HepG2 (cell line): ENCODE measurements around the gene SLC38A3. TPM values are rescaled to one million over a fixed set of nuclear protein-coding genes. Genes with fewer than 3 reads are reported as not detected.

ENCODE experiments used
- ATAC-seq: fragments of 200-7000 bp; cut with Tn5 transposase; 3 replicates; pipeline ENCODE4 v1.9.1; 2020; ENCODE audit warnings: mild to moderate bottlenecking, moderate library complexity
- BruUV-seq: library from RNA; stranded (reverse); fragments of 400-500 nt; replicated peaks from 2 replicates; lab custom pipeline; 2021; lab: Mats Ljungman, UMichigan
- CTCF ChIA-PET: fragments of 300-600 bp; formaldehyde crosslinking; extraction: SDS; loops from one replicate; lab custom pipeline; 2021; ENCODE audit warnings: low total read pairs, inconsistent platforms, low intra/inter-chr PET ratio; lab: Yijun Ruan, JAX
- POLR2A ChIA-PET: fragments of 350-600 bp; sonication (Branson Sonifier 250); formaldehyde crosslinking; loops from one replicate; lab custom pipeline; 2020; ENCODE audit warnings: antibody characterized with exemption, inconsistent platforms; lab: Yijun Ruan, JAX
- DNase-seq: peaks from one replicate; pipeline ENCODE4 v3.0.0-alpha.2; 2015; ENCODE audit warnings: low spot score
- FAIRE-seq: peaks from 3 replicates; lab custom pipeline; 2011; peaks lifted over from hg19 to GRCh38; lab: Jason Lieb, UNC
- H2AFZ ChIP-seq: one replicate; pipeline ENCODE4 v1.6.1; 2011; ENCODE audit warnings: low read length, inconsistent platforms
- H3K27ac ChIP-seq: fragments of 300-600 bp; 3 replicates; pipeline ENCODE4 v1.8.0; 2011; ENCODE audit warnings: mixed run types, mild to moderate bottlenecking, mixed read lengths, low read length, inconsistent platforms; ENCODE audit not compliant: insufficient read depth; ENCODE audit errors: extremely low read length
- H3K27me3 ChIP-seq, 2 experiments: fragments of 200-600 bp in 1 of 2; 2 replicates in 1 of 2; 3 replicates in 1 of 2; pipeline versions ENCODE4 v1.6.0 to v1.8.0; 2011; ENCODE audit warnings: low read length in 2 of 2, mild to moderate bottlenecking in 2 of 2, moderate library complexity in 2 of 2, inconsistent platforms in 1 of 2; ENCODE audit not compliant: insufficient read depth in 2 of 2, control insufficient read depth in 1 of 2
- H3K36me3 ChIP-seq, 2 experiments: fragments of 200-600 bp in 1 of 2; replicated peaks in 1 of 2; 2 replicates in 1 of 2; 3 replicates in 1 of 2; pipeline versions ENCODE4 v1.5.1 to v1.8.0; 2011; ENCODE audit warnings: low read length in 2 of 2, inconsistent platforms in 1 of 2; ENCODE audit not compliant: insufficient read depth in 2 of 2, control insufficient read depth in 1 of 2
- H3K4me1 ChIP-seq: 2 replicates; pipeline ENCODE4 v1.5.1; 2012; ENCODE audit warnings: low read length, inconsistent platforms; ENCODE audit not compliant: insufficient read depth
- H3K4me2 ChIP-seq: 2 replicates; pipeline ENCODE4 v1.6.0; 2011; ENCODE audit warnings: low read depth, low read length, inconsistent platforms
- H3K4me3 ChIP-seq, 3 experiments: fragments of 200-600 bp in 1 of 3; sonication (generic), shearing (Covaris generic) in 1 of 3; replicated peaks in 1 of 3; 2 replicates each; pipeline ENCODE4 v1.5.1; 2011 to 2016; ENCODE audit warnings: low read length in 3 of 3, inconsistent platforms in 2 of 3, low read depth in 2 of 3, mild to moderate bottlenecking in 2 of 3, control low read depth in 1 of 3, mixed read lengths in 1 of 3; ENCODE audit not compliant: insufficient read depth in 1 of 3
- H3K79me2 ChIP-seq: one replicate; pipeline ENCODE4 v1.6.1; 2011; ENCODE audit warnings: low read length, inconsistent platforms; ENCODE audit not compliant: insufficient read depth
- H3K9ac ChIP-seq: 2 replicates; pipeline ENCODE4 v1.6.0; 2011; ENCODE audit warnings: mild to moderate bottlenecking, low read depth, low read length, inconsistent platforms; ENCODE audit not compliant: insufficient read depth
- H3K9me3 ChIP-seq: 2 replicates; pipeline ENCODE4 v1.5.1; 2012; ENCODE audit warnings: mild to moderate bottlenecking, low read length
- H4K20me1 ChIP-seq: 2 replicates; pipeline ENCODE4 v1.6.0; 2011; ENCODE audit warnings: inconsistent platforms, mild to moderate bottlenecking, low read length, moderate library complexity; ENCODE audit not compliant: insufficient read depth
- AGO2 ChIP-seq: fragments of 200-400 bp; formaldehyde crosslinking; optimal IDR thresholded peaks from 2 replicates; pipeline ENCODE3; 2017; ENCODE audit warnings: mild to moderate bottlenecking, low read depth, low read length, moderate library complexity
- KMT2B ChIP-seq: IDR thresholded peaks from 2 replicates; pipeline ENCODE4 v1.6.1; 2016; ENCODE audit warnings: missing genetic modification reagents, missing compliant biosample characterization
- PHF20 ChIP-seq: sonication (generic); formaldehyde crosslinking; IDR thresholded peaks from 2 replicates; pipeline ENCODE4 v1.5.0; 2020; ENCODE audit warnings: mild to moderate bottlenecking, missing genetic modification reagents
- RBFOX2 ChIP-seq: fragments of 200-400 bp; formaldehyde crosslinking; IDR thresholded peaks from 2 replicates; pipeline ENCODE4 v1.6.1; 2017; ENCODE audit warnings: low read depth, mild to moderate bottlenecking, low read length
- ZNF292 ChIP-seq: sonication (generic); formaldehyde crosslinking; IDR thresholded peaks from 2 replicates; pipeline ENCODE4 v1.8.1; 2022; ENCODE audit warnings: mild to moderate bottlenecking, low read depth, missing genetic modification reagents, borderline replicate concordance
- ZNF501 ChIP-seq: sonication (generic); formaldehyde crosslinking; IDR thresholded peaks from 2 replicates; pipeline ENCODE4 v1.5.1; 2020; ENCODE audit warnings: mild to moderate bottlenecking, moderate library complexity, missing genetic modification reagents
- WGBS: methylation state at CpG from one replicate; pipeline ENCODE4 v1.1.6; 2017; ENCODE audit warnings: low lambda C conversion rate; 5-methylcytosine and 5-hydroxymethylcytosine counted together
- in situ Hi-C: cut with HindIII; loops from 2 replicates; pipeline ENCODE4 v1.10.0; 2017; ENCODE audit warnings: low pct_unique_long_range_greater_than_20kb; ENCODE audit not compliant: extremely low pct_ligation_motif_present
- intact Hi-C: fragments of 100-400 bp; cut with micrococcal nuclease; formaldehyde crosslinking; loops from one replicate; pipeline ENCODE4 v1.10.0; 2022; ENCODE audit not compliant: unreplicated experiment
- polyA plus RNA-seq, 8 experiments: library from polyadenylated mRNA; depleted of rRNA in 3 of 8; stranded (reverse) in 7 of 8; unstranded in 1 of 8; fragments of >200 nt; fragmentation: Illumina TruSeq in 4 of 8; extraction: Trizol in 4 of 8; gene quantifications; 2 replicates each; pipeline versions ENCODE4 v1.2.1 to v1.2.3, GENCODE V29; 2011 to 2016; ENCODE audit warnings: low read depth in 4 of 8, missing spikeins in 1 of 8, mixed read lengths in 1 of 8; ENCODE audit not compliant: insufficient read depth in 1 of 8
- total RNA-seq, 5 experiments: library from RNA; depleted of rRNA; stranded (reverse); fragments of >200 nt; fragmentation: Illumina TruSeq; extraction: Trizol; gene quantifications; 2 replicates each; pipeline ENCODE4 v1.2.3, GENCODE V29; 2016; ENCODE audit warnings: low read depth in 1 of 5
- TF ChIP-seq, protein P1 (sequence below): sonication (generic); formaldehyde crosslinking; IDR thresholded peaks from 2 replicates; pipeline ENCODE4 v1.4.0; 2020; ENCODE audit warnings: missing genetic modification reagents, mild to moderate bottlenecking, borderline replicate concordance
- TF ChIP-seq, protein P2 (sequence below): sonication (generic); formaldehyde crosslinking; IDR thresholded peaks from 2 replicates; pipeline ENCODE4 v1.5.1; 2020; ENCODE audit warnings: missing genetic modification reagents, mild to moderate bottlenecking, borderline replicate concordance
- TF ChIP-seq, protein P3 (sequence below): sonication (generic); formaldehyde crosslinking; conservative IDR thresholded peaks from 2 replicates; pipeline ENCODE4 v1.4.0; 2020; ENCODE audit warnings: missing genetic modification reagents

Gene SLC38A3
- total and polyA plus RNA-seq, 2 of the 13 experiments (the other 11 are each of a cell fraction or from before 2014, with no cell fraction given) = 29.8 to 164 TPM

DNA sequence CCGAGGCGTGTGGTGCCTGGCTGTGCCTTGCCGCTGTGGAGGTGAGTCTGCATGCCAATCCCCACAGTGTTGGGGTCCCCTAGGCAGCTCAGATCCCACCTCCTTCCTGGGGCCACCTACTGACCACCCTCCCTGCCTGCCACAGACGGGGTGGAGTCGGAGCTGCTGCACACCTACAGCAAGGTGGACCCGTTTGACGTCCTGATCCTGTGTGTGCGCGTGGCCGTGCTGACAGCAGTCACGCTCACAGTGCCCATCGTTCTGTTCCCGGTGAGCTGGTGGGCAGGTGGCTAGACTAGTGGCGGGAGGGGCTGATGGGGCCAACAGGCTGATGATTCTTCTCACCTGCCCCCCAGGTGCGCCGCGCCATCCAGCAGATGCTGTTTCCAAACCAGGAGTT, 13.4 kb downstream of the SLC38A3 start:
- no peak for FAIRE-seq
- Histone ChIP-seq H3K4me2 (no peak overlapping the region), H3K4me1 (peaks cover 43% of the 10 kb centered on the region), H4K20me1 (no peaks in the 10 kb centered on the region; the same call in 1 of the 2 replicates), H3K4me3 (no peak overlapping the region), H3K79me2 (no peaks in the 10 kb centered on the region), H3K9me3 (no peaks in the 10 kb centered on the region), H3K27ac (no peak overlapping the region), H3K27me3 (no peaks in the 10 kb centered on the region), H2AFZ (no peak overlapping the region), H3K36me3 (peaks cover 22 to 64% of the 10 kb centered on the region in 2 experiments), H3K9ac (no peak overlapping the region)
- 99% methylated on average over 14 of the region's 17 CpGs for WGBS
- no peak for DNase-seq
- TF ChIP-seq AGO2 (peak; percentile 71), RBFOX2 (peak; percentile 65; the same call in 1 of the 2 replicates)
- TF ChIP-seq, protein P1, sequence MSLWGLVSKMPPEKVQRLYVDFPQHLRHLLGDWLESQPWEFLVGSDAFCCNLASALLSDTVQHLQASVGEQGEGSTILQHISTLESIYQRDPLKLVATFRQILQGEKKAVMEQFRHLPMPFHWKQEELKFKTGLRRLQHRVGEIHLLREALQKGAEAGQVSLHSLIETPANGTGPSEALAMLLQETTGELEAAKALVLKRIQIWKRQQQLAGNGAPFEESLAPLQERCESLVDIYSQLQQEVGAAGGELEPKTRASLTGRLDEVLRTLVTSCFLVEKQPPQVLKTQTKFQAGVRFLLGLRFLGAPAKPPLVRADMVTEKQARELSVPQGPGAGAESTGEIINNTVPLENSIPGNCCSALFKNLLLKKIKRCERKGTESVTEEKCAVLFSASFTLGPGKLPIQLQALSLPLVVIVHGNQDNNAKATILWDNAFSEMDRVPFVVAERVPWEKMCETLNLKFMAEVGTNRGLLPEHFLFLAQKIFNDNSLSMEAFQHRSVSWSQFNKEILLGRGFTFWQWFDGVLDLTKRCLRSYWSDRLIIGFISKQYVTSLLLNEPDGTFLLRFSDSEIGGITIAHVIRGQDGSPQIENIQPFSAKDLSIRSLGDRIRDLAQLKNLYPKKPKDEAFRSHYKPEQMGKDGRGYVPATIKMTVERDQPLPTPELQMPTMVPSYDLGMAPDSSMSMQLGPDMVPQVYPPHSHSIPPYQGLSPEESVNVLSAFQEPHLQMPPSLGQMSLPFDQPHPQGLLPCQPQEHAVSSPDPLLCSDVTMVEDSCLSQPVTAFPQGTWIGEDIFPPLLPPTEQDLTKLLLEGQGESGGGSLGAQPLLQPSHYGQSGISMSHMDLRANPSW (CRISPR knock-in tag) = no peak
- ChIA-PET POLR2A (interaction anchor here (9.1 to 16.5 kb wide), 2 partner anchors 13 to 23 kb away, joined by 312 to 625 read pairs; partner anchors contain the start of gene SLC38A3), CTCF (no interaction called here)
- no peak for ATAC-seq
- in situ Hi-C loops = no loop called here
- intact Hi-C loops = no loop called here
- BruUV-seq = no TSS peak

DNA sequence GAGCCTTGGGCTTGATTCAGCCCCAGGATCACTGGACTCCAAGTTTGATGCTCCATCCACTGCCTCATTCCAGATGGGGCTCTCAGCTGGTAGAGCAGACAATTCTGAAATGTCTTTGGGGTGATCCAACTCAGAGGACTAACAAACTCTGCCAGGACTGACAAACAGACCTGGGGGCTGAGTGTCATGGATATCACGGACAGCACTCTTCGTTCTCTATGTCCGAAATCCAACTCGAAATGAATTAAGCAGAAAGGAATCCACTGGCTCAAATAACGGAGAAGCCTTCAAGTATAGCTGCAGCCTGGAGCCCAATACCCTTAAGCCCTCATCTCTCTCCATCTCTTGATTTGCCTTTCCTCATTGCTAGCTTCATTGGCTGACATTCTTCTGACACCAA, 14.2 kb downstream of the SLC38A3 start:
- FAIRE-seq (no peak), DNase-seq (no peak), ATAC-seq (no peak)
- in situ Hi-C loops (no loop called here), intact Hi-C loops (no loop called here)
- Histone ChIP-seq H3K4me2 (no peak overlapping the region), H3K4me3 (no peak overlapping the region), H3K79me2 (no peaks in the 10 kb centered on the region), H3K4me1 (peaks cover 43% of the 10 kb centered on the region), H3K27ac (peak overlapping the region; percentile 30), H3K9me3 (no peaks in the 10 kb centered on the region), H2AFZ (no peak overlapping the region), H3K9ac (no peak overlapping the region), H3K27me3 (no peaks in the 10 kb centered on the region), H3K36me3 (peaks cover 22 to 55% of the 10 kb centered on the region in 2 experiments), H4K20me1 (no peaks in the 10 kb centered on the region)
- WGBS = 94% methylated on average over 5 of the region's 5 CpGs
- ChIA-PET CTCF (interaction anchor here (9.0 kb wide), 1 partner anchor 26 kb away, joined by 265 read pairs; the partner anchor contains the start of gene GNAT1), POLR2A (interaction anchor here (1.5 to 16.5 kb wide), 3 partner anchors 14 to 118 kb away, joined by 6 to 625 read pairs (median 312); partner anchors contain the start of gene SLC38A3)
- no TSS peak for BruUV-seq
- TF ChIP-seq KMT2B (CRISPR knock-in tag) (no peak), ZNF292 (no peak), PHF20 (no peak), ZNF501 (no peak)
- TF ChIP-seq, protein P2, sequence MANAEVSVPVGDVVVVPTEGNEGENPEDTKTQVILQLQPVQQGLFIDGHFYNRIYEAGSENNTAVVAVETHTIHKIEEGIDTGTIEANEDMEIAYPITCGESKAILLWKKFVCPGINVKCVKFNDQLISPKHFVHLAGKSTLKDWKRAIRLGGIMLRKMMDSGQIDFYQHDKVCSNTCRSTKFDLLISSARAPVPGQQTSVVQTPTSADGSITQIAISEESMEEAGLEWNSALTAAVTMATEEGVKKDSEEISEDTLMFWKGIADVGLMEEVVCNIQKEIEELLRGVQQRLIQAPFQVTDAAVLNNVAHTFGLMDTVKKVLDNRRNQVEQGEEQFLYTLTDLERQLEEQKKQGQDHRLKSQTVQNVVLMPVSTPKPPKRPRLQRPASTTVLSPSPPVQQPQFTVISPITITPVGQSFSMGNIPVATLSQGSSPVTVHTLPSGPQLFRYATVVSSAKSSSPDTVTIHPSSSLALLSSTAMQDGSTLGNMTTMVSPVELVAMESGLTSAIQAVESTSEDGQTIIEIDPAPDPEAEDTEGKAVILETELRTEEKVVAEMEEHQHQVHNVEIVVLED (CRISPR knock-in tag) = no peak
- TF ChIP-seq, protein P3, sequence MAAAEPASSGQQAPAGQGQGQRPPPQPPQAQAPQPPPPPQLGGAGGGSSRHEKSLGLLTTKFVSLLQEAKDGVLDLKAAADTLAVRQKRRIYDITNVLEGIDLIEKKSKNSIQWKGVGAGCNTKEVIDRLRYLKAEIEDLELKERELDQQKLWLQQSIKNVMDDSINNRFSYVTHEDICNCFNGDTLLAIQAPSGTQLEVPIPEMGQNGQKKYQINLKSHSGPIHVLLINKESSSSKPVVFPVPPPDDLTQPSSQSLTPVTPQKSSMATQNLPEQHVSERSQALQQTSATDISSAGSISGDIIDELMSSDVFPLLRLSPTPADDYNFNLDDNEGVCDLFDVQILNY (CRISPR knock-in tag) = no peak
